HCT116 (cell line): Measurements from ENCODE around the gene ZNF414. TPM values are rescaled to one million over a fixed set of nuclear protein-coding genes. Genes with fewer than 3 reads are reported as not detected.

ENCODE experiments used
- ATAC-seq: fragments of 200-7000 bp; cut with Tn5 transposase; 2 replicates; pipeline ENCODE4 v1.9.1; 2020; ENCODE audit warnings: mild to moderate bottlenecking, moderate library complexity
- BruUV-seq: library from RNA; stranded (reverse); fragments of 400-500 nt; replicated peaks from 2 replicates; lab custom pipeline; 2021; lab: Mats Ljungman, UMichigan
- CTCF ChIA-PET: fragments of 300-600 bp; sonication (Branson Sonifier 250); formaldehyde crosslinking; loops from one replicate; lab custom pipeline; 2021; ENCODE audit warnings: antibody characterized with exemption; lab: Charles Lee
- POLR2A ChIA-PET: fragments of 300-600, 350-600 bp; sonication (Branson Sonifier 250); formaldehyde crosslinking; loops from one replicate; lab custom pipeline; 2021; ENCODE audit warnings: antibody characterized with exemption; lab: Charles Lee
- RAD21 ChIA-PET, 2 experiments: fragments of 300-600 bp; sonication (Branson Sonifier 250); formaldehyde crosslinking; loops; one replicate each; lab custom pipeline; 2023; ENCODE audit warnings: low total read pairs in 2 of 2; ENCODE audit not compliant: uncharacterized antibody in 2 of 2, unreplicated experiment in 2 of 2, low non-redundant PET in 1 of 2; lab: Charles Lee
- DNase-seq: peaks from one replicate; pipeline ENCODE4 v3.0.0-alpha.2; 2010; ENCODE audit warnings: low read depth, low spot score
- H2AFZ ChIP-seq: fragments of 200-600 bp; shearing (Covaris generic), sonication (generic); 2 replicates; pipeline ENCODE4 v1.6.1; 2017; ENCODE audit warnings: low read depth, mixed run types, mixed read lengths, antibody characterized with exemption, low read length; ENCODE audit not compliant: poor library complexity, severe bottlenecking
- H3K27ac ChIP-seq: 2 replicates; pipeline ENCODE4 v1.5.1; 2012; ENCODE audit warnings: low read depth, low read length
- H3K27me3 ChIP-seq: fragments of 200-600 bp; sonication (generic); 2 replicates; pipeline ENCODE4 v1.6.1; 2016; ENCODE audit warnings: mixed run types, low read length, mixed read lengths; ENCODE audit not compliant: insufficient read depth
- H3K36me3 ChIP-seq, 2 experiments: fragments of 200-500 bp in 1 of 2; fragments of 200-600 bp in 1 of 2; sonication (Bioruptor generic) in 1 of 2; sonication (generic) in 1 of 2; 2 replicates each; pipeline versions ENCODE4 v1.5.1 to v1.6.1; 2014 to 2016; ENCODE audit warnings: low read length in 2 of 2, inconsistent platforms in 1 of 2, mixed read lengths in 1 of 2, mixed run types in 1 of 2; ENCODE audit not compliant: insufficient read depth in 2 of 2, control insufficient read depth in 1 of 2
- H3K4me1 ChIP-seq, 2 experiments: fragments of 200-600 bp in 1 of 2; sonication (generic) in 1 of 2; 2 replicates each; pipeline versions ENCODE4 v1.5.1 to v1.6.1; 2012 to 2017; ENCODE audit warnings: low read length in 2 of 2, inconsistent platforms in 1 of 2, mild to moderate bottlenecking in 1 of 2, mixed read lengths in 1 of 2, mixed run types in 1 of 2, moderate library complexity in 1 of 2; ENCODE audit not compliant: insufficient read depth in 2 of 2, control insufficient read depth in 1 of 2
- H3K4me2 ChIP-seq: fragments of 200-600 bp; sonication (generic); 2 replicates; pipeline ENCODE4 v1.6.1; 2017; ENCODE audit warnings: mixed run types, low read length, mixed read lengths
- H3K4me3 ChIP-seq, 2 experiments: fragments of 200-600 bp in 1 of 2; sonication (generic) in 1 of 2; replicated peaks in 1 of 2; 2 replicates each; pipeline ENCODE4 v1.5.1; 2011 to 2016; ENCODE audit warnings: low read length in 2 of 2, control low read depth in 1 of 2, low read depth in 1 of 2, mild to moderate bottlenecking in 1 of 2, mixed read lengths in 1 of 2, mixed run types in 1 of 2
- H3K79me2 ChIP-seq: fragments of 200-600 bp; sonication (generic); 2 replicates; pipeline ENCODE4 v1.6.1; 2017; ENCODE audit warnings: mild to moderate bottlenecking, mixed run types, low read length, moderate library complexity, mixed read lengths; ENCODE audit not compliant: insufficient read depth
- H3K9ac ChIP-seq: fragments of 200-600 bp; sonication (generic); 2 replicates; pipeline ENCODE4 v1.6.1; 2016; ENCODE audit warnings: low read length, mixed read lengths
- H3K9me2 ChIP-seq: fragments of 200-600 bp; sonication (generic), shearing (Covaris generic); 2 replicates; pipeline ENCODE4 v1.6.1; 2017; ENCODE audit warnings: mixed run types, mild to moderate bottlenecking, moderate library complexity; ENCODE audit not compliant: insufficient read depth
- H3K9me3 ChIP-seq, 2 experiments: fragments of 200-500 bp in 1 of 2; fragments of 200-600 bp in 1 of 2; sonication (Bioruptor generic) in 1 of 2; sonication (generic) in 1 of 2; 2 replicates each; pipeline ENCODE4 v1.6.1; 2014 to 2017; ENCODE audit warnings: low read length in 2 of 2, mixed read lengths in 2 of 2, inconsistent platforms in 1 of 2, low read depth in 1 of 2, mild to moderate bottlenecking in 1 of 2, mixed run types in 1 of 2, moderate library complexity in 1 of 2; ENCODE audit not compliant: control insufficient read depth in 1 of 2, insufficient read depth in 1 of 2
- H4K20me1 ChIP-seq: fragments of 200-600 bp; sonication (generic), shearing (Covaris generic); 2 replicates; pipeline ENCODE4 v1.6.1; 2017; ENCODE audit warnings: mixed run types, mild to moderate bottlenecking, moderate library complexity; ENCODE audit not compliant: insufficient read depth
- SIN3A ChIP-seq: IDR thresholded peaks from 2 replicates; pipeline ENCODE4 v1.6.1; 2012; ENCODE audit warnings: low read depth
- SRF ChIP-seq: IDR thresholded peaks from 2 replicates; pipeline ENCODE4 v1.6.1; 2012; ENCODE audit warnings: low read depth
- YY1 ChIP-seq: IDR thresholded peaks from 2 replicates; pipeline ENCODE4 v1.6.1; 2011; ENCODE audit warnings: low read length, low read depth, moderate library complexity, mild to moderate bottlenecking; ENCODE audit not compliant: insufficient replicate concordance; ENCODE audit errors: extremely low read depth
- ZFX ChIP-seq: fragments of 450-650 bp; IDR thresholded peaks from 2 replicates; pipeline ENCODE4 v1.6.1; 2017
- ZNF274 ChIP-seq: fragments of 200-500 bp; sonication (Bioruptor generic); IDR thresholded peaks from 2 replicates; pipeline ENCODE4 v1.6.1; 2014; ENCODE audit warnings: mild to moderate bottlenecking, low read depth, low read length, inconsistent platforms
- intact Hi-C: fragments of 100-400 bp; cut with micrococcal nuclease; formaldehyde crosslinking; loops from 2 replicates; pipeline ENCODE4 v1.10.0; 2022
- total RNA-seq: library from RNA; stranded (reverse); gene quantifications from one replicate; pipeline ENCODE4 v1.2.1, GENCODE V29; 2021; ENCODE audit not compliant: unreplicated experiment
- TF ChIP-seq, protein P1 (sequence below): IDR thresholded peaks from 2 replicates; pipeline ENCODE4 v1.6.1; 2012
- TF ChIP-seq, protein P2 (sequence below): IDR thresholded peaks from 2 replicates; pipeline ENCODE4 v1.6.1; 2011; ENCODE audit warnings: mild to moderate bottlenecking, low read length, moderate library complexity; ENCODE audit not compliant: insufficient replicate concordance; ENCODE audit errors: extremely low read depth
- TF ChIP-seq, protein P3 (sequence below), 3 experiments: fragments of 200-600 bp in 1 of 3; sonication (generic) in 1 of 3; IDR thresholded peaks in 2 of 3; conservative IDR thresholded peaks in 1 of 3; 2 replicates each; pipeline ENCODE4 v1.5.1; 2012 to 2017; ENCODE audit warnings: low read depth in 2 of 3, low read length in 2 of 3, antibody characterized with exemption in 1 of 3, borderline replicate concordance in 1 of 3, control low read depth in 1 of 3, mild to moderate bottlenecking in 1 of 3, mixed read lengths in 1 of 3, mixed run types in 1 of 3, moderate library complexity in 1 of 3; ENCODE audit not compliant: insufficient read depth in 1 of 3

ZNF414 gene
- total RNA-seq, 1 experiment from 2014 or later = 31.9 TPM

DNA sequence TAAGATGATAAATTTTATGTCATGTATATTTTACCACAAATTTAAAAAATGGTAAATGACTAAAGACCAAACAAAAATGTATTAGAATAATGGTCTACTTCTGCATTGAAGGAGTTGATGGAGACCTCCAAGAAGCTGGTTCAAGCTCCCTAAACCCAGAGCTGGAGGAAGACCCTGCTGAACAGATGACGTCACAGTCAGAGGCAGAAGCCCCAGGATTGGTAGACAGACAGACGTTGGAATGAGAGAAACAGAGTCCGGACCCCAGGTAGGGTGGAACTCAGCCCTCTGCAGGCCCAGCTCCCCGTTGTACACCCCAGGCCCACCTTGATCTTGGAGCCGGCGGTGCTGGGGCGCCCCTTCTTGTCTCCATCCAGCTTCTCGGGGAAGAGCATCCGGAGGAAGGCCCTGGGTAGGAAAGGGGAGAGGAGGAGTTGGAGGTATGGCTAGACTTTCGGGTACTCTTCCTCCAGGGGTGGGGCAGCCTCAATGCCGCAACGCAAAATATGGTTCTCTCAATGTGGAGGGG is 25.7 kb upstream of the ZNF414 start:
- intact Hi-C loops = no loop called here
- ChIA-PET RAD21 (interaction anchor here in 1 of 2 experiments (0.7 kb wide), 1 partner anchor 192 kb away, joined by 3 read pairs; no protein-coding TSS in a partner anchor), POLR2A (no interaction called here), CTCF (no interaction called here)
- H3K9me2 ChIP-seq = no peaks in the 10 kb centered on the region
- no peaks in the 10 kb centered on the region for H3K4me1 ChIP-seq
- H3K4me2 ChIP-seq = no peak overlapping the region
- H3K9me3 ChIP-seq = no peaks in the 10 kb centered on the region
- no peak for DNase-seq
- no peaks in the 10 kb centered on the region for H4K20me1 ChIP-seq
- TF ChIP-seq SIN3A (no peak), ZNF274 (no peak), YY1 (no peak)
- TF ChIP-seq, protein P1, sequence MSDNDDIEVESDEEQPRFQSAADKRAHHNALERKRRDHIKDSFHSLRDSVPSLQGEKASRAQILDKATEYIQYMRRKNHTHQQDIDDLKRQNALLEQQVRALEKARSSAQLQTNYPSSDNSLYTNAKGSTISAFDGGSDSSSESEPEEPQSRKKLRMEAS = no peak
- no peak for ATAC-seq
- no peak overlapping the region for H3K9ac ChIP-seq
- no peaks in the 10 kb centered on the region for H3K79me2 ChIP-seq
- H3K27me3 ChIP-seq = no peaks in the 10 kb centered on the region
- BruUV-seq = no TSS peak
- no peaks in the 10 kb centered on the region for H3K36me3 ChIP-seq
- H2AFZ ChIP-seq = no peak overlapping the region
- no peak overlapping the region for H3K4me3 ChIP-seq
- no peak overlapping the region for H3K27ac ChIP-seq

DNA sequence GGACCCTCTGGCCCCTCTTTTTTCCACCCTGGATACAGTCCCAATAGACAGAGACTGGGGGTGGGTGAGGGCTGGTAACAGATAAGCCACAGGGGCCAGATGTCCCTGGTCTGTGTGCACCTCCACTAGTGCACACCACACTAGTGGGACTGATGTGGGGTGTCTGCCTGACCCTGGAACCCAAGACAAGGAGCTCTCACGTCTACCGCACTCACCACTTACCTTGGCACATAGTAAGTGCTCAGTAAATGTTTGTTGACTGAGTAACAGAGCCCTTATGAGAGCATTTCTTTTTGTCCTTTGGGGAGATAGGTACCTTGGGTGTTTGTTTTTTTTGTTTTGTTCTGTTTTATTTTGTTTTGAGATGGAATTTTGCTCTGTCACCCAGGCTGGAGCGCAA is 23.1 kb upstream of the ZNF414 start:
- DNase-seq (no peak), ATAC-seq (no peak)
- H3K9me2 ChIP-seq = no peaks in the 10 kb centered on the region
- H3K27me3 ChIP-seq = no peaks in the 10 kb centered on the region
- H4K20me1 ChIP-seq = no peaks in the 10 kb centered on the region
- BruUV-seq = no TSS peak
- intact Hi-C loops = no loop called here
- H2AFZ ChIP-seq = no peak overlapping the region
- no peaks in the 10 kb centered on the region for H3K9me3 ChIP-seq
- H3K36me3 ChIP-seq = no peaks in the 10 kb centered on the region
- H3K4me3 ChIP-seq = no peak overlapping the region
- TF ChIP-seq, protein P2, sequence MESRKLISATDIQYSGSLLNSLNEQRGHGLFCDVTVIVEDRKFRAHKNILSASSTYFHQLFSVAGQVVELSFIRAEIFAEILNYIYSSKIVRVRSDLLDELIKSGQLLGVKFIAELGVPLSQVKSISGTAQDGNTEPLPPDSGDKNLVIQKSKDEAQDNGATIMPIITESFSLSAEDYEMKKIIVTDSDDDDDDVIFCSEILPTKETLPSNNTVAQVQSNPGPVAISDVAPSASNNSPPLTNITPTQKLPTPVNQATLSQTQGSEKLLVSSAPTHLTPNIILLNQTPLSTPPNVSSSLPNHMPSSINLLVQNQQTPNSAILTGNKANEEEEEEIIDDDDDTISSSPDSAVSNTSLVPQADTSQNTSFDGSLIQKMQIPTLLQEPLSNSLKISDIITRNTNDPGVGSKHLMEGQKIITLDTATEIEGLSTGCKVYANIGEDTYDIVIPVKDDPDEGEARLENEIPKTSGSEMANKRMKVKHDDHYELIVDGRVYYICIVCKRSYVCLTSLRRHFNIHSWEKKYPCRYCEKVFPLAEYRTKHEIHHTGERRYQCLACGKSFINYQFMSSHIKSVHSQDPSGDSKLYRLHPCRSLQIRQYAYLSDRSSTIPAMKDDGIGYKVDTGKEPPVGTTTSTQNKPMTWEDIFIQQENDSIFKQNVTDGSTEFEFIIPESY = no peak
- TF ChIP-seq SRF (no peak), ZFX (no peak)
- TF ChIP-seq, protein P3, sequence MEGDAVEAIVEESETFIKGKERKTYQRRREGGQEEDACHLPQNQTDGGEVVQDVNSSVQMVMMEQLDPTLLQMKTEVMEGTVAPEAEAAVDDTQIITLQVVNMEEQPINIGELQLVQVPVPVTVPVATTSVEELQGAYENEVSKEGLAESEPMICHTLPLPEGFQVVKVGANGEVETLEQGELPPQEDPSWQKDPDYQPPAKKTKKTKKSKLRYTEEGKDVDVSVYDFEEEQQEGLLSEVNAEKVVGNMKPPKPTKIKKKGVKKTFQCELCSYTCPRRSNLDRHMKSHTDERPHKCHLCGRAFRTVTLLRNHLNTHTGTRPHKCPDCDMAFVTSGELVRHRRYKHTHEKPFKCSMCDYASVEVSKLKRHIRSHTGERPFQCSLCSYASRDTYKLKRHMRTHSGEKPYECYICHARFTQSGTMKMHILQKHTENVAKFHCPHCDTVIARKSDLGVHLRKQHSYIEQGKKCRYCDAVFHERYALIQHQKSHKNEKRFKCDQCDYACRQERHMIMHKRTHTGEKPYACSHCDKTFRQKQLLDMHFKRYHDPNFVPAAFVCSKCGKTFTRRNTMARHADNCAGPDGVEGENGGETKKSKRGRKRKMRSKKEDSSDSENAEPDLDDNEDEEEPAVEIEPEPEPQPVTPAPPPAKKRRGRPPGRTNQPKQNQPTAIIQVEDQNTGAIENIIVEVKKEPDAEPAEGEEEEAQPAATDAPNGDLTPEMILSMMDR (IDR thresholded peaks at IDR 0.05 in 2 of 3, conservative IDR thresholded peaks at IDR 0.05 in 1 of 3; ENCODE audit: borderline replicate concordance in 1 of 3, insufficient read depth in 1 of 3, low read depth in 2 of 3, low read length in 2 of 3) = no peak
- H3K79me2 ChIP-seq = no peaks in the 10 kb centered on the region
- POLR2A ChIA-PET = no interaction called here
- CTCF ChIA-PET = no interaction called here
- H3K4me2 ChIP-seq = no peak overlapping the region
- H3K27ac ChIP-seq = no peak overlapping the region
- no peak overlapping the region for H3K9ac ChIP-seq
- H3K4me1 ChIP-seq = no peaks in the 10 kb centered on the region
- RAD21 ChIA-PET = no interaction called here
